ENCODE results near the gene CEP63.
A peak's percentile ranks its signal among the peaks of the same experiment; 100 is the strongest.

CEP63 gene

GRCh38 chr3:134600206-134600605 lies 114.3 kb downstream of the CEP63 start:
- no peak overlapping the region for H3K4me3 ChIP-seq (ENCODE audit: low read depth, low read length)
- H3K4me1 ChIP-seq (ENCODE audit: control insufficient read depth, insufficient read depth, low read length), result no peaks in the 10 kb centered on the region; the same call in 1 of the 2 replicates
- no peaks in the 10 kb centered on the region for H3K9me3 ChIP-seq (ENCODE audit: control insufficient read depth, insufficient read depth, low read length)
- no peak overlapping the region for H3K27ac ChIP-seq (ENCODE audit: low read depth, low read length)
- peaks cover 15% of the 10 kb centered on the region for H3K27me3 ChIP-seq (ENCODE audit: control insufficient read depth, insufficient read depth, low read length)
- H3K9ac ChIP-seq (ENCODE audit: low read depth, low read length), result no peak overlapping the region
- no peaks in the 10 kb centered on the region for H3K36me3 ChIP-seq (ENCODE audit: control insufficient read depth, insufficient read depth, low read length)

GRCh38 chr3:134600685-134601463 lies 115.0 kb downstream of the CEP63 start:
- Histone ChIP-seq H3K4me1 (ENCODE audit: control insufficient read depth, insufficient read depth, low read length) (no peaks in the 10 kb centered on the region; the same call in 1 of the 2 replicates), H3K36me3 (ENCODE audit: control insufficient read depth, insufficient read depth, low read length) (no peaks in the 10 kb centered on the region), H3K9me3 (ENCODE audit: control insufficient read depth, insufficient read depth, low read length) (no peaks in the 10 kb centered on the region), H3K27me3 (ENCODE audit: control insufficient read depth, insufficient read depth, low read length) (peaks cover 15% of the 10 kb centered on the region), H3K4me3 (ENCODE audit: low read depth, low read length) (peak overlapping the region; percentile 73), H3K9ac (ENCODE audit: low read depth, low read length) (no peak overlapping the region), H3K27ac (ENCODE audit: low read depth, low read length) (no peak overlapping the region)

GRCh38 chr3:134601539-134602439 lies 115.9 kb downstream of the CEP63 start:
- Histone ChIP-seq H3K27me3 (ENCODE audit: control insufficient read depth, insufficient read depth, low read length) (peaks cover 15% of the 10 kb centered on the region), H3K9ac (ENCODE audit: low read depth, low read length) (no peak overlapping the region), H3K4me3 (ENCODE audit: low read depth, low read length) (no peak overlapping the region), H3K9me3 (ENCODE audit: control insufficient read depth, insufficient read depth, low read length) (no peaks in the 10 kb centered on the region), H3K27ac (ENCODE audit: low read depth, low read length) (no peak overlapping the region), H3K36me3 (ENCODE audit: control insufficient read depth, insufficient read depth, low read length) (no peaks in the 10 kb centered on the region), H3K4me1 (ENCODE audit: control insufficient read depth, insufficient read depth, low read length) (no peaks in the 10 kb centered on the region; the same call in 1 of the 2 replicates)

GRCh38 chr3:134602440-134602814 lies 116.6 kb downstream of the CEP63 start:
- no peaks in the 10 kb centered on the region; the same call in 1 of the 2 replicates for H3K4me1 ChIP-seq (ENCODE audit: control insufficient read depth, insufficient read depth, low read length)
- H3K36me3 ChIP-seq (ENCODE audit: control insufficient read depth, insufficient read depth, low read length), result no peaks in the 10 kb centered on the region
- no peak overlapping the region for H3K9ac ChIP-seq (ENCODE audit: low read depth, low read length)
- peaks cover 15% of the 10 kb centered on the region for H3K27me3 ChIP-seq (ENCODE audit: control insufficient read depth, insufficient read depth, low read length)
- no peak overlapping the region for H3K27ac ChIP-seq (ENCODE audit: low read depth, low read length)
- H3K9me3 ChIP-seq (ENCODE audit: control insufficient read depth, insufficient read depth, low read length), result no peaks in the 10 kb centered on the region
- no peak overlapping the region for H3K4me3 ChIP-seq (ENCODE audit: low read depth, low read length)

GRCh38 chr3:134603480-134603879 lies 117.6 kb downstream of the CEP63 start:
- no peak overlapping the region for H3K4me3 ChIP-seq (ENCODE audit: low read depth, low read length)
- H3K27ac ChIP-seq (ENCODE audit: low read depth, low read length), result no peak overlapping the region
- no peaks in the 10 kb centered on the region for H3K36me3 ChIP-seq (ENCODE audit: control insufficient read depth, insufficient read depth, low read length)
- H3K27me3 ChIP-seq (ENCODE audit: control insufficient read depth, insufficient read depth, low read length), result peaks cover 15% of the 10 kb centered on the region
- H3K9ac ChIP-seq (ENCODE audit: low read depth, low read length), result no peak overlapping the region
- H3K4me1 ChIP-seq (ENCODE audit: control insufficient read depth, insufficient read depth, low read length), result no peaks in the 10 kb centered on the region; the same call in 1 of the 2 replicates
- H3K9me3 ChIP-seq (ENCODE audit: control insufficient read depth, insufficient read depth, low read length), result no peaks in the 10 kb centered on the region

- Histone ChIP-seq H3K27me3 (ENCODE audit: control insufficient read depth, insufficient read depth, low read length) (peaks cover 15% of the 10 kb centered on the region), H3K36me3 (ENCODE audit: control insufficient read depth, insufficient read depth, low read length) (no peaks in the 10 kb centered on the region), H3K27ac (ENCODE audit: low read depth, low read length) (no peak overlapping the region), H3K4me3 (ENCODE audit: low read depth, low read length) (no peak overlapping the region), H3K9me3 (ENCODE audit: control insufficient read depth, insufficient read depth, low read length) (no peaks in the 10 kb centered on the region), H3K9ac (ENCODE audit: low read depth, low read length) (no peak overlapping the region), H3K4me1 (ENCODE audit: control insufficient read depth, insufficient read depth, low read length) (no peaks in the 10 kb centered on the region; the same call in 1 of the 2 replicates)
Measured at GRCh38 chr3:134603956-134604355, 118.1 kb downstream of the CEP63 start.

GRCh38 chr3:134605556-134605955 lies 119.7 kb downstream of the CEP63 start:
- no peak overlapping the region for H3K27ac ChIP-seq (ENCODE audit: low read depth, low read length)
- H3K4me1 ChIP-seq (ENCODE audit: control insufficient read depth, insufficient read depth, low read length), result no peaks in the 10 kb centered on the region; the same call in 1 of the 2 replicates
- no peaks in the 10 kb centered on the region for H3K36me3 ChIP-seq (ENCODE audit: control insufficient read depth, insufficient read depth, low read length)
- no peak overlapping the region for H3K9ac ChIP-seq (ENCODE audit: low read depth, low read length)
- peaks cover 2% of the 10 kb centered on the region for H3K27me3 ChIP-seq (ENCODE audit: control insufficient read depth, insufficient read depth, low read length)
- no peaks in the 10 kb centered on the region for H3K9me3 ChIP-seq (ENCODE audit: control insufficient read depth, insufficient read depth, low read length)
- H3K4me3 ChIP-seq (ENCODE audit: low read depth, low read length), result no peak overlapping the region

- H3K9ac ChIP-seq (ENCODE audit: low read depth, low read length), result no peak overlapping the region
- H3K27ac ChIP-seq (ENCODE audit: low read depth, low read length), result no peak overlapping the region
- H3K4me1 ChIP-seq (ENCODE audit: control insufficient read depth, insufficient read depth, low read length), result no peaks in the 10 kb centered on the region; the same call in 1 of the 2 replicates
- H3K4me3 ChIP-seq (ENCODE audit: low read depth, low read length), result no peak overlapping the region
- H3K27me3 ChIP-seq (ENCODE audit: control insufficient read depth, insufficient read depth, low read length), result no peaks in the 10 kb centered on the region
- H3K36me3 ChIP-seq (ENCODE audit: control insufficient read depth, insufficient read depth, low read length), result no peaks in the 10 kb centered on the region
- H3K9me3 ChIP-seq (ENCODE audit: control insufficient read depth, insufficient read depth, low read length), result no peaks in the 10 kb centered on the region
Measured at GRCh38 chr3:134606033-134607025, 120.5 kb downstream of the CEP63 start.

GRCh38 chr3:134607054-134608022 lies 121.5 kb downstream of the CEP63 start:
- no peak overlapping the region for H3K9ac ChIP-seq (ENCODE audit: low read depth, low read length)
- no peaks in the 10 kb centered on the region for H3K36me3 ChIP-seq (ENCODE audit: control insufficient read depth, insufficient read depth, low read length)
- no peaks in the 10 kb centered on the region for H3K9me3 ChIP-seq (ENCODE audit: control insufficient read depth, insufficient read depth, low read length)
- no peaks in the 10 kb centered on the region; the same call in 1 of the 2 replicates for H3K4me1 ChIP-seq (ENCODE audit: control insufficient read depth, insufficient read depth, low read length)
- no peak overlapping the region for H3K27ac ChIP-seq (ENCODE audit: low read depth, low read length)
- H3K4me3 ChIP-seq (ENCODE audit: low read depth, low read length), result no peak overlapping the region
- H3K27me3 ChIP-seq (ENCODE audit: control insufficient read depth, insufficient read depth, low read length), result no peaks in the 10 kb centered on the region

Data from HUES48 (cell line).